ENCODE measurements around the gene DCC. TPM values are rescaled to one million over a fixed set of nuclear protein-coding genes. Genes with fewer than 3 reads are reported as not detected.

DCC gene
- polyA plus RNA-seq, 1 experiment: 0.15 TPM

DNA sequence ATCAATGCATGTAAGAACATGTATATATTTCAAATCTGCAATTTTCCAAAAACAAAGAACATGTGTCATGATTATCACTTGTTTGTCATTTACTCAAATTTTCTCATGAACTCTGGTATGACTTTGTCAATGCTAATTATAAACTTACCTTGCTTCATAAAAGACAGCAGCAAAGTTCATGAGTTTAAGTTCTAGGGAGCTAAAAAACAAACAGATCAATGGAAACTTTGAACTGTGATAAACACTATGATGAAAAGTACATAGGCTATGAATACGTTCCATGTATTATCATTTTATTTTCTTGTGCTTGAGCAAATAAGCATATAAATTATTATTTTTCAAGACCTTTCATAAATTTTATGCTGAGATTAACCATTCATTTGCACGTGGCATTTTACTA lies 943.7 kb downstream of the DCC start:
- CTCF ChIA-PET: no interaction called here
- Histone ChIP-seq H3K27me3 (ENCODE audit: control insufficient read depth, insufficient read depth, low read length) (no peaks in the 10 kb centered on the region), H3K4me3 (ENCODE audit: low read depth, low read length) (no peak overlapping the region), H3K36me3 (ENCODE audit: control insufficient read depth, insufficient read depth, low read length) (no peaks in the 10 kb centered on the region)
- DNase-seq (ENCODE audit: low read depth): no peak
- POLR2A ChIA-PET: no interaction called here
- TF ChIP-seq, protein P1, sequence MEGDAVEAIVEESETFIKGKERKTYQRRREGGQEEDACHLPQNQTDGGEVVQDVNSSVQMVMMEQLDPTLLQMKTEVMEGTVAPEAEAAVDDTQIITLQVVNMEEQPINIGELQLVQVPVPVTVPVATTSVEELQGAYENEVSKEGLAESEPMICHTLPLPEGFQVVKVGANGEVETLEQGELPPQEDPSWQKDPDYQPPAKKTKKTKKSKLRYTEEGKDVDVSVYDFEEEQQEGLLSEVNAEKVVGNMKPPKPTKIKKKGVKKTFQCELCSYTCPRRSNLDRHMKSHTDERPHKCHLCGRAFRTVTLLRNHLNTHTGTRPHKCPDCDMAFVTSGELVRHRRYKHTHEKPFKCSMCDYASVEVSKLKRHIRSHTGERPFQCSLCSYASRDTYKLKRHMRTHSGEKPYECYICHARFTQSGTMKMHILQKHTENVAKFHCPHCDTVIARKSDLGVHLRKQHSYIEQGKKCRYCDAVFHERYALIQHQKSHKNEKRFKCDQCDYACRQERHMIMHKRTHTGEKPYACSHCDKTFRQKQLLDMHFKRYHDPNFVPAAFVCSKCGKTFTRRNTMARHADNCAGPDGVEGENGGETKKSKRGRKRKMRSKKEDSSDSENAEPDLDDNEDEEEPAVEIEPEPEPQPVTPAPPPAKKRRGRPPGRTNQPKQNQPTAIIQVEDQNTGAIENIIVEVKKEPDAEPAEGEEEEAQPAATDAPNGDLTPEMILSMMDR (IDR thresholded peaks at IDR 0.05; ENCODE audit: insufficient read depth, low read depth, low read length): no peak

DNA sequence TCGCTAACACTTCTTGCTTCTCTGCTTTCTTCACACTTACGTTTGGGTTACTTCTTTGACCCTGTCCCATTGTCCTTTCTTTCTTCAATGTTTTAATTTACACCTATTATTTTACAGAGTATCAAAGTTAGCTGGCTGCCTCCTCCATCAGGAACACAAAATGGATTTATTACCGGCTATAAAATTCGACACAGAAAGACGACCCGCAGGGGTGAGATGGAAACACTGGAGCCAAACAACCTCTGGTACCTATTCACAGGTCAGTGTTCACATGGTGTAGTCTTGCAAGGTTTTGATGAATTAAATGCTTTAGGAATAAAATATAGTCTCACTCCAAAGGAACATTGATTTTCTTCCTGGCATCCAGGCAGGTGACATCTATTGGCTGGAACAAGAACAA lies 965.5 kb downstream of the DCC start:
- ChIA-PET POLR2A (interaction anchor here (0.5 kb wide), 1 partner anchor 12 kb away, joined by 3 read pairs; no protein-coding TSS in a partner anchor), CTCF (no interaction called here)
- Histone ChIP-seq H3K36me3 (ENCODE audit: control insufficient read depth, insufficient read depth, low read length) (no peaks in the 10 kb centered on the region), H3K4me3 (ENCODE audit: low read depth, low read length) (no peak overlapping the region), H3K27me3 (ENCODE audit: control insufficient read depth, insufficient read depth, low read length) (no peaks in the 10 kb centered on the region)
- no peak for DNase-seq (ENCODE audit: low read depth)
- TF ChIP-seq, protein P1 (IDR thresholded peaks at IDR 0.05; ENCODE audit: insufficient read depth, low read depth, low read length): no peak

DNA sequence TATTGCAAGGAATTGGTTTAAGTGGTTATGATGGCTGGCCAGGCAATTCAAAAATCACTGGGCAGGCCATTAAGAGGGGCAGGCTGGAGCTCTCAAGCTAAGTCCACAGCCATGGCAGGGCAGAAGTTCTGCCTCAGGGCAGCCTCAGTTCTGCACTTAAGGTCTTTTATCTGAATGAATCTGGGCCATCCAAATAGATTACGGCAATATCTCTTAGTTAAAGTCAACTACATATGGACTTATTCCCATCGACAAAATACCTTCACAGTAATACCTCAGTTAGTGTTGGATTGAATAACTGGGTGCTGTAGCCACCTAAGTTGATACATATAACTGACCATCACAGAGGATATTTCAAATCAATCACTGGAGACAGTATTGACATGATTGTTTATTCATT lies 979.6 kb downstream of the DCC start:
- Histone ChIP-seq H3K36me3 (ENCODE audit: control insufficient read depth, insufficient read depth, low read length) (no peaks in the 10 kb centered on the region), H3K4me3 (ENCODE audit: low read depth, low read length) (no peak overlapping the region), H3K27me3 (ENCODE audit: control insufficient read depth, insufficient read depth, low read length) (no peaks in the 10 kb centered on the region)
- ChIA-PET CTCF (no interaction called here), POLR2A (no interaction called here)
- no peak for DNase-seq (ENCODE audit: low read depth)
- TF ChIP-seq, protein P1 (IDR thresholded peaks at IDR 0.05; ENCODE audit: insufficient read depth, low read depth, low read length): no peak

DNA sequence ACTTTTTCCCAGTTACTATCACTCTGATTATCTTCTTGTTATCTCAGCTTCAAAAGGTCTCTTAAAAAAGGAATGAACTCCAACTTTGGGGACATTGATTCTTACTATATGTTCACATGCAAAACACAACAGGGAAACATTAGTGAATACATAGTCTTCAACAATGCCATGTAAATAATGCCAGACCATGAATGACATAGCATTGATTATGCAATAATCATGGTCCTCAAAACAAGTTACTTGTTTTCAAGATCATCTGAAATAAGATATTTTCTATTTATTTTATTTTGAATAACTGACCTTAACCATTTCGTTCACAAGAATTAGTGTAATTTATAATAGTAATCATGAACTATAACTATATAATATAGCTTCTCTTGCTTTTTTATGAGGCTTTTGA lies 982.2 kb downstream of the DCC start:
- CTCF ChIA-PET: no interaction called here
- TF ChIP-seq, protein P1 (IDR thresholded peaks at IDR 0.05; ENCODE audit: insufficient read depth, low read depth, low read length): no peak
- H3K4me3 ChIP-seq (ENCODE audit: low read depth, low read length): no peak overlapping the region
- no peak for DNase-seq (ENCODE audit: low read depth)
- POLR2A ChIA-PET: no interaction called here
- no peaks in the 10 kb centered on the region for H3K36me3 ChIP-seq (ENCODE audit: control insufficient read depth, insufficient read depth, low read length)
- H3K27me3 ChIP-seq (ENCODE audit: control insufficient read depth, insufficient read depth, low read length): no peaks in the 10 kb centered on the region

DNA sequence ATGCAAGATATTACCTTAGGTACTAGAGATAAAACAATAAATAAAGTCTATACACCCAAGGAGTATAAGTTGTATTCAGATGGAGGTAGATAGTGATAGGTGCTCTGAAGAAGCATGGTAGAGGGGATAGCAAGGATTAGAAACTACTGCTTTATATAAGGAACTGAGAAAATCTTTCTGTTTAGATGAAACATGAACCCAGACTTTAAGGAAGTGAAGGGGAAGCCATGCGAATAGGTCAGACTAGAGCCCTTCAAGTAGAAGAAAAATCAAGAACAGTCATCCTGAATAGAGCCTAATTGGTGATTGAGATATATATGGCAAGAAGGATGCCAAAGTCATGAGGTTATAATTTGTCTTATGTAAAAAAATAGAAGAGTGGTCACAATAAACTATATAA lies 984.4 kb downstream of the DCC start:
- ChIA-PET CTCF (no interaction called here), POLR2A (no interaction called here)
- no peak for DNase-seq (ENCODE audit: low read depth)
- no peaks in the 10 kb centered on the region for H3K27me3 ChIP-seq (ENCODE audit: control insufficient read depth, insufficient read depth, low read length)
- H3K36me3 ChIP-seq (ENCODE audit: control insufficient read depth, insufficient read depth, low read length): no peaks in the 10 kb centered on the region
- TF ChIP-seq, protein P1 (IDR thresholded peaks at IDR 0.05; ENCODE audit: insufficient read depth, low read depth, low read length): no peak
- H3K4me3 ChIP-seq (ENCODE audit: low read depth, low read length): no peak overlapping the region
